Endothelial cell of umbilical vein (primary cell): ENCODE results near the gene DERL3. TPM values are rescaled to one million over a fixed set of nuclear protein-coding genes. Genes with fewer than 3 reads are reported as not detected.

ENCODE experiments used
- BruUV-seq: library from RNA; stranded (reverse); fragments of 400-500 nt; replicated peaks from 2 replicates; lab custom pipeline; 2021; lab: Mats Ljungman, UMichigan
- CTCF ChIA-PET: fragments of 300-600, 350-600 bp; sonication (Branson Sonifier 250); formaldehyde crosslinking; loops from one replicate; lab custom pipeline; 2021; ENCODE audit warnings: antibody characterized with exemption, inconsistent platforms; lab: Charles Lee
- POLR2A ChIA-PET: fragments of 300-600, 350-600 bp; sonication (Branson Sonifier 250); formaldehyde crosslinking; loops from one replicate; lab custom pipeline; 2021; ENCODE audit warnings: antibody characterized with exemption, inconsistent platforms; lab: Charles Lee
- DNase-seq: peaks from one replicate; pipeline ENCODE4 v3.0.0-alpha.2; 2011; ENCODE audit warnings: low read depth, low spot score
- FAIRE-seq: peaks from 2 replicates; lab custom pipeline; 2011; peaks lifted over from hg19 to GRCh38; lab: Jason Lieb, UNC
- H2AFZ ChIP-seq: 2 replicates; pipeline ENCODE4 v1.6.0; 2012; ENCODE audit warnings: low read depth, low read length, control low read depth, inconsistent platforms
- H3K27ac ChIP-seq: 2 replicates; pipeline ENCODE4 v1.5.1; 2011; ENCODE audit warnings: low read depth, mild to moderate bottlenecking, control low read depth, low read length, moderate library complexity; ENCODE audit not compliant: insufficient read depth
- H3K27me3 ChIP-seq, 2 experiments: 2 replicates each; pipeline versions ENCODE4 v1.6.0 to v1.6.1; 2011; ENCODE audit warnings: low read length in 2 of 2, mixed read lengths in 1 of 2; ENCODE audit not compliant: control insufficient read depth in 2 of 2, insufficient read depth in 2 of 2
- H3K36me3 ChIP-seq, 2 experiments: 2 replicates in 1 of 2; 3 replicates in 1 of 2; pipeline ENCODE4 v1.5.1; 2011; ENCODE audit warnings: low read length in 2 of 2, mild to moderate bottlenecking in 1 of 2, moderate library complexity in 1 of 2; ENCODE audit not compliant: control insufficient read depth in 2 of 2, insufficient read depth in 2 of 2; ENCODE audit errors: extremely low read depth in 1 of 2
- H3K4me1 ChIP-seq: 3 replicates; pipeline ENCODE4 v1.5.1; 2011; ENCODE audit warnings: mild to moderate bottlenecking, low read length; ENCODE audit not compliant: control insufficient read depth, insufficient read depth; ENCODE audit errors: extremely low read depth
- H3K4me2 ChIP-seq: 2 replicates; pipeline ENCODE4 v1.6.1; 2011; ENCODE audit warnings: low read length, control low read depth, mixed read lengths; ENCODE audit not compliant: insufficient read depth
- H3K4me3 ChIP-seq, 3 experiments: fragments of 200-600 bp in 1 of 3; sonication (generic), shearing (Covaris generic) in 1 of 3; replicated peaks in 1 of 3; 2 replicates each; pipeline ENCODE4 v1.5.1; 2011 to 2016; ENCODE audit warnings: control low read depth in 3 of 3, low read length in 3 of 3, mild to moderate bottlenecking in 2 of 3, inconsistent platforms in 1 of 3, low read depth in 1 of 3, moderate library complexity in 1 of 3; ENCODE audit not compliant: insufficient read depth in 1 of 3
- H3K79me2 ChIP-seq: 2 replicates; pipeline ENCODE4 v1.6.0; 2012; ENCODE audit warnings: low read length, inconsistent platforms; ENCODE audit not compliant: control insufficient read depth, insufficient read depth
- H3K9ac ChIP-seq: replicated peaks from 2 replicates; pipeline ENCODE3; 2011; ENCODE audit warnings: low read length, control low read depth; ENCODE audit not compliant: insufficient read depth; ENCODE audit errors: extremely low read depth
- H3K9me1 ChIP-seq: replicated peaks from 3 replicates; pipeline ENCODE4 v1.6.0; 2011; ENCODE audit warnings: mild to moderate bottlenecking, low read length; ENCODE audit not compliant: control insufficient read depth, insufficient read depth; ENCODE audit errors: extremely low read depth
- H3K9me3 ChIP-seq: replicated peaks from 2 replicates; pipeline ENCODE4 v1.5.1; 2012; ENCODE audit warnings: low read length, inconsistent platforms; ENCODE audit not compliant: control insufficient read depth, insufficient read depth
- H4K20me1 ChIP-seq: replicated peaks from 2 replicates; pipeline ENCODE3; 2011; ENCODE audit warnings: mild to moderate bottlenecking, low read length; ENCODE audit not compliant: control insufficient read depth, insufficient read depth; ENCODE audit errors: extremely low read depth
- EZH2 ChIP-seq: IDR thresholded peaks from 2 replicates; pipeline ENCODE4 v1.6.1; 2012; ENCODE audit warnings: borderline replicate concordance, low read depth, mild to moderate bottlenecking, moderate library complexity, low read length, inconsistent platforms; ENCODE audit not compliant: severe bottlenecking
- FOS ChIP-seq: IDR thresholded peaks from 2 replicates; pipeline ENCODE4 v1.6.1; 2011; ENCODE audit warnings: mild to moderate bottlenecking, low read length, moderate library complexity, borderline replicate concordance; ENCODE audit not compliant: insufficient read depth
- GATA2 ChIP-seq: IDR thresholded peaks from 2 replicates; pipeline ENCODE4 v1.7.0; 2011; ENCODE audit warnings: low read depth, mild to moderate bottlenecking, moderate library complexity, mixed read lengths, low read length; ENCODE audit not compliant: insufficient read length, insufficient read depth
- JUN ChIP-seq: IDR thresholded peaks from 2 replicates; pipeline ENCODE4 v1.6.1; 2011; ENCODE audit warnings: borderline replicate concordance, low read depth; ENCODE audit not compliant: insufficient read length, insufficient read depth
- MYC ChIP-seq: IDR thresholded peaks from one replicate; pipeline ENCODE4 v1.6.1; 2011; ENCODE audit warnings: mild to moderate bottlenecking, low read depth, low read length
- POLR2A ChIP-seq: IDR thresholded peaks from 2 replicates; pipeline ENCODE4 v1.6.1; 2012; ENCODE audit warnings: low read depth, mild to moderate bottlenecking, control low read depth, low read length
- POLR2AphosphoS5 ChIP-seq: IDR thresholded peaks from 2 replicates; pipeline ENCODE4 v1.6.1; 2012; ENCODE audit warnings: low read depth, mild to moderate bottlenecking, control low read depth, low read length, moderate library complexity; ENCODE audit not compliant: insufficient read depth
- dilution Hi-C: fragments of 300-500 bp; cut with MboI; formaldehyde crosslinking; loops from one replicate; pipeline ENCODE4 v1.15.0; 2019; ENCODE audit warnings: low sequenced_read_pairs; ENCODE audit not compliant: extremely low pct_ligation_motif_present
- intact Hi-C: fragments of 100-400 bp; cut with micrococcal nuclease; formaldehyde crosslinking; loops from one replicate; pipeline ENCODE4 v1.10.0; 2022
- polyA plus RNA-seq, 4 experiments: library from polyadenylated mRNA; depleted of rRNA in 3 of 4; stranded (reverse) in 3 of 4; unstranded in 1 of 4; fragments of >200 nt; gene quantifications; 2 replicates each; pipeline versions ENCODE4 v1.2.1 to v1.2.3, GENCODE V29; 2011 to 2012; ENCODE audit warnings: missing spikeins in 1 of 4
- total RNA-seq: library from RNA; stranded (reverse); gene quantifications from 2 replicates; pipeline ENCODE4 v1.2.3, GENCODE V29; 2021
- TF ChIP-seq, protein P1 (sequence below): IDR thresholded peaks from 2 replicates; pipeline ENCODE4 v1.6.1; 2011; ENCODE audit not compliant: insufficient read depth, insufficient read length
- TF ChIP-seq, protein P2 (sequence below), 2 donors: IDR thresholded peaks; 1 replicate in 1 of 2; 2 replicates in 1 of 2; pipeline ENCODE4 v1.5.1; 2011; ENCODE audit warnings: low read length in 2 of 2, mild to moderate bottlenecking in 2 of 2, moderate library complexity in 2 of 2, control low read depth in 1 of 2, inconsistent platforms in 1 of 2, low read depth in 1 of 2; ENCODE audit not compliant: insufficient read depth in 1 of 2; ENCODE audit errors: extremely low read depth in 1 of 2

DERL3 gene
- total and polyA plus RNA-seq, 2 donors (not counting 3 experiments of a cell fraction or from before 2014, with no cell fraction given), result 3.4 to 3.8 TPM

DNA sequence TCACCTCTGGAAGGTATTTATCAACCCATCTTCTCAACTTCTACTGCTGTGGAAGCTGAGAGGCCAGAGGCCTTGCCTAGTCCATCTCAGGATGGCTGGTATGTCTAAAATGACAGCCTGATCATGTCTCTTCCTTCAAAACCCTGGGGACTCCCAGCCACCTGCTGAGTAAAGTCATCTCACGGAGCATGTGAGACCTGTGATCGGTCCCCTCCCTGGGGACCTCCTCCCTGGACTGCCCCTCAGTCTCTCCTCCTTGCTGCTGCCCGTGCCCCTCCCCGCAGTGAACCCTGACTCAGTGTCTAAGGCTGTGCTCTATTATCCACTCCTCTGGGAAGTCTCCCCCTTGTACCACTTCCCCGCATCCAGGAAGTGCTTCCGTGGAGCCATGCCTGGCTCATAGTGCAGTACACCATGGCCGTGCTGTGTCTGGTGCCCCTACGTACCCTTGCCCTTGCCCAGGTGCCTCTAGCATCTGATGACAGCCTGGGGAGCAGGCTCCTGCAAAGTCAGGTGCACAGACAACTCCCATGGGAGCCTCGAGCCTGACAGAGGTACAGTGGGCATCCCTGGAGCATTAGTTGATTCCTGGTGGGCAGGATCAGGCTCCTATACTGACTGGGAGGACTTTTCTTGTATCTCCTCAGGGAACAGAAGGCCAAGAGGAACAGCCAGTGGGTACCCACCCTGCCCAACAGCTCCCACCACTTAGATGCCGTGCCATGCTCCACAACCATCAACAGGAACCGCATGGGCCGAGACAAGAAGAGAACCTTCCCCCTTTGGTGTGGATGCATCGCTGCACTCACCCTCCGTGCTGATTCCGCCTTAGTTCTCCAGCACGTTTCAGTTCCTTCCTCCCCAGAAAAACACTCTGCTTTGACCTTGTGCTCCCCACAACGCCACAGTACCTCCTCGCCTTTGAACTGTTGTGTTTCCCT lies 38.2 kb downstream of the DERL3 start:
- CTCF ChIA-PET, result interaction anchor here (1.9 kb wide), 1 partner anchor 11 kb away, joined by 6 read pairs; no protein-coding TSS in a partner anchor

More for the DNA sequence above, 38.2 kb downstream of the DERL3 start:
- Histone ChIP-seq H3K4me1 (no peaks in the 10 kb centered on the region), H4K20me1 (no peaks in the 10 kb centered on the region), H3K79me2 (no peaks in the 10 kb centered on the region), H3K9me1 (no peaks in the 10 kb centered on the region), H3K9ac (no peak overlapping the region), H3K27ac (no peak overlapping the region), H3K4me2 (no peak overlapping the region), H3K9me3 (no peaks in the 10 kb centered on the region), H3K36me3 (peaks cover 18 to 37% of the 10 kb centered on the region in 2 experiments), H3K27me3 (no peaks in the 10 kb centered on the region), H2AFZ (no peak overlapping the region), H3K4me3 (no peak overlapping the region)
- no peak for DNase-seq
- TF ChIP-seq POLR2A (no peak), EZH2 (no peak), MYC (no peak), POLR2AphosphoS5 (no peak), GATA2 (no peak), FOS (no peak), JUN (no peak)
- TF ChIP-seq, protein P1, sequence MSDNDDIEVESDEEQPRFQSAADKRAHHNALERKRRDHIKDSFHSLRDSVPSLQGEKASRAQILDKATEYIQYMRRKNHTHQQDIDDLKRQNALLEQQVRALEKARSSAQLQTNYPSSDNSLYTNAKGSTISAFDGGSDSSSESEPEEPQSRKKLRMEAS, result no peak
- TF ChIP-seq, protein P2, sequence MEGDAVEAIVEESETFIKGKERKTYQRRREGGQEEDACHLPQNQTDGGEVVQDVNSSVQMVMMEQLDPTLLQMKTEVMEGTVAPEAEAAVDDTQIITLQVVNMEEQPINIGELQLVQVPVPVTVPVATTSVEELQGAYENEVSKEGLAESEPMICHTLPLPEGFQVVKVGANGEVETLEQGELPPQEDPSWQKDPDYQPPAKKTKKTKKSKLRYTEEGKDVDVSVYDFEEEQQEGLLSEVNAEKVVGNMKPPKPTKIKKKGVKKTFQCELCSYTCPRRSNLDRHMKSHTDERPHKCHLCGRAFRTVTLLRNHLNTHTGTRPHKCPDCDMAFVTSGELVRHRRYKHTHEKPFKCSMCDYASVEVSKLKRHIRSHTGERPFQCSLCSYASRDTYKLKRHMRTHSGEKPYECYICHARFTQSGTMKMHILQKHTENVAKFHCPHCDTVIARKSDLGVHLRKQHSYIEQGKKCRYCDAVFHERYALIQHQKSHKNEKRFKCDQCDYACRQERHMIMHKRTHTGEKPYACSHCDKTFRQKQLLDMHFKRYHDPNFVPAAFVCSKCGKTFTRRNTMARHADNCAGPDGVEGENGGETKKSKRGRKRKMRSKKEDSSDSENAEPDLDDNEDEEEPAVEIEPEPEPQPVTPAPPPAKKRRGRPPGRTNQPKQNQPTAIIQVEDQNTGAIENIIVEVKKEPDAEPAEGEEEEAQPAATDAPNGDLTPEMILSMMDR (IDR thresholded peaks at IDR 0.05; ENCODE audit: extremely low read depth in 1 of 2, insufficient read depth in 1 of 2, low read depth in 1 of 2, low read length in 2 of 2), result no peak
- POLR2A ChIA-PET, result no interaction called here
- no TSS peak for BruUV-seq
- intact Hi-C loops, result no loop called here
- FAIRE-seq, result no peak
- dilution Hi-C loops, result no loop called here
